ENCODE results near the gene SH2D7.

DNA sequence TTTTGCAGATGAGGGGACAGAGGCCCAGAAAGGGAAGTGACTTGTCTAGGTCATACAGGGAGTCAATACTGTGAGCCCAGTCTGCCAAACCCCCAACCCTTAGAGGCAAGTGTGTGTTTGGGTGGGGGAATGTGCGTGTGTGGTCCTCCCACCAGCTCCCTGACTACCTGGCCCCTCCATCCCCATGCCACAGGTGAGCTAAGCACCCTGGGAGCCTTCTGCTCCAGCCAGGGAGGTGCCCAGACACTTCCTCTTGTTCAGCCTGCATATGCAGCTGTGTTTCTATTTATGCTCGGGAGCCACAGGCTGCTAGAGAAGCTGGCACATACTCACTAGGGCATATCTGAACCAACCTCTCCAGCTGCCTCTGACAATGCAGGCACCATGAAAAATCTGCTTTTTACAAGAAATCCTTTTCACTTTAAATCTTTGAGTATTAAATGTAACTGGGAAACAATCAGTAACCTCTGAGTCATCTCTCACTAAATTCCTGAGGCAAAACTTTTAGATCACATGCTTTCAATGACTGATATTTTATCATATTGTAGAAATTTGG, 35.6 kb upstream of the SH2D7 start:
- TF ChIP-seq CTCF (IDR thresholded peaks at IDR 0.05) (no peak), POLR2AphosphoS5 (IDR thresholded peaks at IDR 0.05; ENCODE audit: low read depth, low read length) (no peak), SIN3A (IDR thresholded peaks at IDR 0.05; ENCODE audit: borderline replicate concordance, insufficient read depth, low read depth, low read length) (no peak), TCF7L2 (IDR thresholded peaks at IDR 0.05; ENCODE audit: low read depth, low read length) (no peak)
- TF ChIP-seq, protein P1, sequence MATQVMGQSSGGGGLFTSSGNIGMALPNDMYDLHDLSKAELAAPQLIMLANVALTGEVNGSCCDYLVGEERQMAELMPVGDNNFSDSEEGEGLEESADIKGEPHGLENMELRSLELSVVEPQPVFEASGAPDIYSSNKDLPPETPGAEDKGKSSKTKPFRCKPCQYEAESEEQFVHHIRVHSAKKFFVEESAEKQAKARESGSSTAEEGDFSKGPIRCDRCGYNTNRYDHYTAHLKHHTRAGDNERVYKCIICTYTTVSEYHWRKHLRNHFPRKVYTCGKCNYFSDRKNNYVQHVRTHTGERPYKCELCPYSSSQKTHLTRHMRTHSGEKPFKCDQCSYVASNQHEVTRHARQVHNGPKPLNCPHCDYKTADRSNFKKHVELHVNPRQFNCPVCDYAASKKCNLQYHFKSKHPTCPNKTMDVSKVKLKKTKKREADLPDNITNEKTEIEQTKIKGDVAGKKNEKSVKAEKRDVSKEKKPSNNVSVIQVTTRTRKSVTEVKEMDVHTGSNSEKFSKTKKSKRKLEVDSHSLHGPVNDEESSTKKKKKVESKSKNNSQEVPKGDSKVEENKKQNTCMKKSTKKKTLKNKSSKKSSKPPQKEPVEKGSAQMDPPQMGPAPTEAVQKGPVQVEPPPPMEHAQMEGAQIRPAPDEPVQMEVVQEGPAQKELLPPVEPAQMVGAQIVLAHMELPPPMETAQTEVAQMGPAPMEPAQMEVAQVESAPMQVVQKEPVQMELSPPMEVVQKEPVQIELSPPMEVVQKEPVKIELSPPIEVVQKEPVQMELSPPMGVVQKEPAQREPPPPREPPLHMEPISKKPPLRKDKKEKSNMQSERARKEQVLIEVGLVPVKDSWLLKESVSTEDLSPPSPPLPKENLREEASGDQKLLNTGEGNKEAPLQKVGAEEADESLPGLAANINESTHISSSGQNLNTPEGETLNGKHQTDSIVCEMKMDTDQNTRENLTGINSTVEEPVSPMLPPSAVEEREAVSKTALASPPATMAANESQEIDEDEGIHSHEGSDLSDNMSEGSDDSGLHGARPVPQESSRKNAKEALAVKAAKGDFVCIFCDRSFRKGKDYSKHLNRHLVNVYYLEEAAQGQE (IDR thresholded peaks at IDR 0.05; ENCODE audit: insufficient read depth in 1 of 2, low read depth in 2 of 2, low read length in 1 of 2): no peak

Measured in Panc1 (cell line).